Activated CD4-positive, CD25-positive, alpha-beta regulatory T cell (primary cell): ENCODE measurements around the gene LRRC72.

Experiments used
- DNase-seq, 4 experiments: peaks; one replicate each; lab custom pipeline; 2025; lab: John Stamatoyannopoulos, UW

LRRC72 gene

DNA sequence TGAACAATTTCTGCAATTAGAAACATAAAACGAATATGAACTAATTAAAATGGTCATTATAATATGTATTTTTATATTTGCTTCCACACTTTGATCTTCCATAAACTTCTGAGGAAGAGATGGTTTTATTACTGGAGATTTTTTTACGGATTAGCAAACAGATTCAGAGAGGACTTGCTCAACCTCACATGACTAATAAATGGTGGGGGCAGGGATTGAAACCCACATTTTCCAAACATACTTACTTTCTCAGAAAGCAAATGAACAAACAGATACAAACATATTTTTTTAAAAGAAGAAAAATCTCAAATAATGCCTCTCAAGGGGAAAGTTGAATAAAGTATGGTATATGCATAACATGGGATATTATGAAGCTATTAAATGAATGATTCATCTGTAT is 100.6 kb downstream of the LRRC72 start:
- DNase-seq: no peak

DNA sequence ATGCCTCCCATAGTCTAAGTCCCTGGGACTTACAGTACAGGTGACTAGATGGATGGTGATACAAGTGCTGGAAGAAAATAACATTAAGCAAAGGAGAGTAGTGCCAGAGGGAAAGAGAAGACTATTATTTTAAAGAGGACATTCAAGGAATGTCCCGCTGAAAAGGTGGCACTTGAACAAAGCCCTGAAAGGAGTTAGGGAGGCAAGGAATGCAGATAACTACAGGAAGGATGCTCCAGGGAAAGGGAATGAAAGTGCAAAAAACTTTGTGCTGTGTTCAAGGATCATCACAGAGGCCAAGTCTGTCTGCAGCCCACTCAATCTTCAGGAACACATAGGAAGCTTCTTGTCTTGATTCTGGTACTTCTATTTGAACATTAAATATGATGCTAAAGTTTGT is 104.0 kb downstream of the LRRC72 start:
- DNase-seq: no peak
